ENCODE measurements around the gene MUCL3.

- TF ChIP-seq CTCF (IDR thresholded peaks at IDR 0.05) (peak in 1 of 3 donors; percentile 33), POLR2A (IDR thresholded peaks at IDR 0.05) (peak; percentile 83)
Observed at GRCh38 chr6:30914076-30914853, 26.5 kb upstream of the MUCL3 start, which contains the start of gene VARS2.

Measured in breast epithelium (tissue), 3 donors.